Stimulated activated CD8-positive, alpha-beta memory T cell treated with anti-CD3 and anti-CD28 coated beads, Interleukin-7, amount 100 ng/mL, for 4 hours (primary cell): ENCODE data around the gene DUS1L.

Source experiments
- DNase-seq, 2 donors: peaks; one replicate each; pipeline ENCODE4 v3.0.0-alpha.2; 2020; ENCODE audit warnings: low read depth in 2 of 2

Gene DUS1L

DNA sequence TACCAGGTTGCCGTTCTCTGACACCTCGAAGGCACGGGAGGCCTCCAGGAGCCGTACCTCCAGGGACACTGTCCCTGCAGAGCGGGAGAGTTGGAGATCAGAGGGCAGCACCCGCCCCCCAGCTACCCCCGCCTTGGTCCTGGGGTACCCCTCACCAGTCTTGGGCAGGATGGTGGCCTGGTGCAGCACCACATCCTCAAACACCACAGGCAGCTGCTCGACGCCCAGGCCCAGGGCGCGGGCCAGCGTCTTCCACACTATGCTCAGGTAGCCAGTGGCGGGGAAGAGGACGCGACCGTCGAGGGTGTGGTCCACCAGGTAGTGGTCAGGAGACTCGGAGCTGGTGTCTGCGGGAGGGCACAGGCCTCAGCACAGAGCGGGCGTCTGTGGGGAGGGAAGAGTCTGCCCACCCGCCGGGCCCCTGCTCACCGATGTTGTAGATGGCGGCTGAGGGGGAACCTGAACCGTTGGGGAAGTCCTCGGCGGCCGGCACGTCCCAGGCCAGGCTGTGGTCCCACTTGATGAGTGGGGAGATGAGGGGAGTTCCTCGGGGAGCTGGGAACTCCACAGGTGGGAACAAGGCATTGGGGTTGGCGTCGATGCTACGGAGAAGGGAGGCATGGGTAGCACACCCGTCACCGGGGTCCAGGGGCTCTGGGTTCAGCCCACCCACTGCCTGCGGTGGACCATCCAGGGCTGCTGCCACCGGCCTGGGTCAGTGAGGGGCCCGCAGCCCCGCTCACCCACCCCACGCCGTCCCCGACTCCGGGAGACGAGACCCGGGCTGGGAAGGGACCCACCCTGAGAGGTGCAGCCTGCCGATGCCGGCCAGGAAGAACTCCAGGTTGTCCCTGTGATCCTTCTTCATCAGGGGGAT, 22.6 kb upstream of the DUS1L start:
- no peak for DNase-seq

DNA sequence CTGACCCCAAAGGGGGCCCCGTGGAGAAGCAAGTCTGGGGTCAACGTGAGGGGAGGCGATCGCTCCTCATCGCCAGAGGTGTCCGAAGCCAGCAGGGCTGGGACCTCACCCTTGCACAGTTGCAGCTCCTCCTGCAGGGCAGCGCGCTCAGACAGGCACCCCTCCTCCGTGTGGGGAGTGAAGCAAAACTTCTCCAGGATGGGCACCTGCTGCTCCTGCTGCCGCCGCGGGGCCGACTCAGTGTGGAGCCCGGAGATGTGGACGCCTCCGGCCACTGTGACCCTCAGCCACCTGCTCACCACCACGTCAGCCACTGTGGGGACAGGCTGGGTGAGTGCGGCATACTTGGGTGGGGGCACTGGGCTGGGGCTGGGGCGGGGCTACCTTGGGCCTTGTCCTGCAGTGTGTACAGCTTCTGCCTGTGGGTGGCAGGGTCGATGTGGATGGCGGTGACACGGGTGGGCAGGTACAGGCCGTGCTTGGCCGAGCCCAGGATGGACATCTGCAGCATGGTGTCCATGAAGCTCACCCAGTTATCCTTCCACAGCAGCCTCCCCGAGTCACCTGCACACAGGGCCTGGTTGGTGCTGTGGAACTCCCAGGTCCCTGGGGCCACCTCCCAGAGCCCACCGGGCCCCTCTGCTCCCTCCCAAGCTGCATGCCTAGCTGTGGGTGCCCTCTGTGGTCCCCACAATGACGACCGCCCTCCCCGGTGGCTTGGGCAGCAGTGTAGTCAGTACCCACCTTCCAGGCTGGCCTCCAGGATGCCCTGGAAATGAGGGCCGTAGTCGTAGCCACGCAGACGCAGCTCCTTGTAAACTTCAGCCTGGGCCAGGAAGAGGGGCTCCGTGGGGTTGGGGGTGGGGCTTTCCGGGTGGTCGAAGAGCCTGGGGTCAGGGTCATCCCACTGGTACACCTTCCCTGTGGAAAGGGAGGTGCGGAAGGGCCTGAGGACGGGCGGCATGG, 21.6 kb upstream of the DUS1L start:
- no peak for DNase-seq

DNA sequence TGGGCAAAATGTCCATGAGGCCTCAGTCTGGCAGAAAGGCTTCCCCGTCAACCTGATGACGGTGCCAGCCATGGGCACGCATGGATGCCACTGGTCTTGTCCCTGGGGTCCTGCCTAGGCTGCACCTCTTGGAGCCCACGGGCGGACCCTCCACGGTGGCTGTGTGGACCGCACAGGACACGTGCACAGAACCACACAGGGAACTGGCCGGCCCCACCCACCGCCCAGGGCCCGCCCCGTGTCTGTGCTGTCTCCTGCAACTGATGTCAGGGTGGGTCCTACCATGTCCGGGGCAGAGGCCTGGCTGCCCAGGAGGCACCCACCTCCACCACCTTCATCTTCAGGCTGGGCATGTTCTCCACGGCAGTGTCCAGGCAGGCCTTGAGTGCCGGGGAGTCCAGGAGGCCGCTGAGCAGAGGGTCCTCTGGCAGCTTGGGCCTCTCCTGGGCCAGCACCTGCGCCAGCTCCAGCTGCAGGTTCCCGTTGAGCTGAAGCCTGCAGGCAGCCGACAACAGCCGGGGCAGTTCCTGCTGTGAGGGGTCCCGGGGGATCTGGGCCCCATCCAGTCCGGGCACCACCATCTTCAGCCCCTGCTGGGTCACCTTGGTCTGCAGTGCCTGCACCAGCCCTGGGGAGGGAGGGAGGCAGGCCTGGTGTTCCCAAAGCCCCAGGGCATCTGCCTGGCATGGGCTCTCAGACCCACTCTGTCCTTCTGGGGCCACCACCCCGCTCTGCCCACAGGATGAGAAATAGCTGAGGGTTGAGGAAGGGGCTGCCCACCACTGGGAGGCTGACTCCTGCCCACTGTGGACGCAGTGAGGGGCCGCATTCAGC, 20.5 kb upstream of the DUS1L start:
- DNase-seq = no peak

- no peak for DNase-seq
These were observed 19.6 kb upstream of the DUS1L start for GRCh38 chr17:82085031-82085861.

DNA sequence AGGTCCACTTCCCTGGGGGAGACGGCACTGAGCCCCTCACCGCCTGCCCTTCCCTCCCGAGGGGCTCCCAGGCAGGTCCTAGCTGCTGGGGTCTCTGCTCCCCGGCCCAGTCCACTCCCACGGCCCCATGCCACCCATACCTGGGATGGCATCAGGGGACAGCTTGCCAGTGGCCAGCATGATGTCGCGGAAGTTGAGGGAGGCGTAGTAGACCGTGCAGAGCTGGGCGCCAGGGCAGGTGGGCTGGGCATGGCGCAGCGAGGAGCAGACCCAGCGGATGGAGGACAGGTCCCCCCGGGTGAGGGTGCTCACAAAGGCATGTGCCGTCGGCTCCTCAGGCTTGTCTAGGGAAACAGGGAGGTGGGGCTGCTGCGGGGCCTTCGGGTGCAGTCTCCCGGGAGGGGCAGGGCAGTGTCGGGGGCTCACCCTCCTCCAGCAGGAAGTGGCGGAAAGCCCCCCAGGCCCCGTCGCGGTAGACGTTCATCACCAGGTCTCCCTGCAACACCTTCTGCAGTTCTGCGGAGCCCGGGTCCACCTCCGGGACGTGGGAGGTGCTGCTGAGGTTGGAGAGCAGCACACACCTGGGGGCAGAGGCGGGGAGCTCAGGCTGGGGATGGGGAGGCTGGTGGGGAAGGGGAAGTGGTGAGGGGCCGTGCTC, 18.9 kb upstream of the DUS1L start:
- no peak for DNase-seq

DNA sequence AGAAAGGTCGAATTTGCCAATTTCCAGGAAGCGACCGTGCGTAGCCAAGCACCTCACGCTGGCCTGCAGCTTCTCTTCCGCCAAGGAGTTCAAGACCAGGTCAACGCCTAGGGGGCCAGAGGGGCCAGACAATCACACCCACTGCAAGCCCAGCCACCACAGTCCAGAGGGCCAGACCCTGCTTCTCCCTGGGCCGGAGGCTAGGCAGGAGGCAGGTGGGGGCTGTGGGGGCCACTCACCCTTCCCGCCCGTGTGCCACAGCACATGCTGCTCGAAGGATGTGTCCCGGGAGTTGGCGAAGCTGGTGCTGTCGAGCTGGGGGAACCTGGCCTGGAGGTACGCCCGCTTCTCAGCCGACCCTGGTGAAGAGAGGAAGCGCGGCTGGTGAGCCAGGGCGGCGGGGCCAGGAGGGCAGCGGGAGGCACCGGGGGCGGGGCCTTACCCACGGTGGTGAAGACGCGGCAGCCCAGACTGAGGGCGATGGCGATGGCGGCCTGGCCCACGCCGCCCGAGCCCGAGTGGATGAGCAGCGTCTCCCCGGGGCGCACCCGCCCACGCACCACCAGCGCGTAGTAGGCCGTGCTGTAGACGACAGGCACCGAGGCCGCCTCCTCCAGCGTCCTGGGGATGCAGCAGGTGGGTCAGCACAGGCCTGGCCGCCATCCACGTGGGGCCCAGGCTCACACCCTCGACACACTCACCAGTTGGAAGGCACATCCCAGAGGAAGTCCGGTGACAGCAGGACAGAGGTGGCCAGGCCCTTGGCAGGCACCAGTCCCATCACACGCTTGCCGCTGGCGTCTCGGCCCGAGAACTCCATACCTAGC, 18.1 kb upstream of the DUS1L start:
- no peak for DNase-seq

GRCh38 chr17:82083009-82083408, 17.4 kb upstream of the DUS1L start:
- no peak for DNase-seq

- DNase-seq = no peak
These were observed 16.9 kb upstream of the DUS1L start for GRCh38 chr17:82082456-82082855.

- no peak for DNase-seq
These were observed 16.4 kb upstream of the DUS1L start for GRCh38 chr17:82081966-82082365.

DNA sequence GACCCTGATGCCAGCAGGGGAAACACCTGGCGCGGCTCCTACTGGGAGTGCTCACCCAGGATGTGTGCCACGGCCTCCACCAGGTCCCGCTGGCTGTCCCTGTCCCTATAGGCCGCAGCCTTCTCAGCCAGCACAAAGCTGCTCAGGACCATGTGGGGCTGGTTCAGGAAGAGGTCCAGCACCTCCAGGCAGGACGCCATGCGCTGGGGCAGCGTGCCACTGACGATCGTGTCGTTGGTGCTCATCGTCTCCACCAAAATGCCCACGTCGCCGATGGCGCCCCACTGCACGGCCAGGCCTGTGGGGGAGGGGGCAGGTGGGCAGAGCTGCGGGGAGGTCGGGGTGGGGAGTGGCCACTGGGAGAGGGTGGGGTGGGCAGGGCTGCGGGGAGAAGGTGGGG, 15.9 kb upstream of the DUS1L start:
- no peak for DNase-seq

GRCh38 chr17:82080789-82081464, 15.3 kb upstream of the DUS1L start:
- no peak for DNase-seq

DNA sequence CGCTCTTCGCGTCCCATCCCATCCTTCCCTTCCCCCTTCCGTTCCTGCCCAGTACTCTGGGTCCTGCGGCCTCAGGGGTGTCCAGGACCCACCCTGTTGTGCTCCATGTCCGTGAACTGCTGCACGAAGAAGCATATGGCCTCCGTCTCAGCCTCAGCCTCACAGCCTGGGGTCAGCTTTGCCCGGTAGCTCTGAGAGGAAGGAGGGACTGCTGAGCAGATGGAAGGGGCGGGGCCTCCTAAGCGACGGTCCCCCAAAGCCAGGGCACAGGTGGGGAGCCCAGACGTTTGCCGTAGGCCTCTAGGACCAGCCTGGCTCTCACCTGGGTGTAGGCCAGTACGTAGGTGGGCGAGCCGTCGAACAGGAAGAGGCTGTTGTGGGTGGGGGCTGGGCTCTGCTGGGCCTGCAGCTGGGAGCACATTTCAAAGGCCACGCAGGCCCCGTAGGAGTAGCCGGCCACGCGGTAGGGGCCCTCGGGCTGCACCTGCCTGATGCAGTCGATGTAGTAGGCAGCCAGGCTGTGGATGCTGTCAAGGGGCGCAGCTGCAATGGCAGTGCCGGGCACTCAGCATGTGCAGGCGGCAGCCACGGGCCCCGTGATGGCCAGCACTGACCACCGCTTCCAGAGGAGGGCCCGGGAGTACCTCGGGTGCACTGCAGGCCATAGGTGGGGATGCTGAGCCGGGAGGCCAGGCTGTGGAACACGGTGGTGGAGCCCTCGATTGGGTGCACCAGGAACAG, 14.6 kb upstream of the DUS1L start:
- no peak for DNase-seq

- no peak for DNase-seq
These were observed 13.5 kb upstream of the DUS1L start for GRCh38 chr17:82079001-82079677.

DNA sequence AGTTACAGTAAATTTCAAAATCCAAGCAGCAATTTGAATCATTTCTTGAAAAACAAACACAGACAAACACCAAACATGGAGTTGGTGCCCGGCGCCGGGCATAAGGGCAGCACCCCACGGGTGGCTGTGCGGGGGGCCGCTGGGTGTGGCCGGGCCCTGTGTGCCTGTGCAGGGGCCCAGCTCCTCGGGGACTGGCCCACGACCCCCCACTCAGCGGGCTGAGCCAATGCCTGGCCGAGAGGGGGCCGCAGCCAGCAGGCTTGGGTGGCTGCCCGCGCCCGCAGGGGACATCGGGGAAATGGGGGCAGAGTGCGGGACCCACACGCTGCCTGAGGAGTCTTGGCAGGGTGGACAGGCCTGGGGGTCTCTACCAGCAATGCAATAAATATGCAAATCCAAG, 12.8 kb upstream of the DUS1L start:
- no peak for DNase-seq

DNA sequence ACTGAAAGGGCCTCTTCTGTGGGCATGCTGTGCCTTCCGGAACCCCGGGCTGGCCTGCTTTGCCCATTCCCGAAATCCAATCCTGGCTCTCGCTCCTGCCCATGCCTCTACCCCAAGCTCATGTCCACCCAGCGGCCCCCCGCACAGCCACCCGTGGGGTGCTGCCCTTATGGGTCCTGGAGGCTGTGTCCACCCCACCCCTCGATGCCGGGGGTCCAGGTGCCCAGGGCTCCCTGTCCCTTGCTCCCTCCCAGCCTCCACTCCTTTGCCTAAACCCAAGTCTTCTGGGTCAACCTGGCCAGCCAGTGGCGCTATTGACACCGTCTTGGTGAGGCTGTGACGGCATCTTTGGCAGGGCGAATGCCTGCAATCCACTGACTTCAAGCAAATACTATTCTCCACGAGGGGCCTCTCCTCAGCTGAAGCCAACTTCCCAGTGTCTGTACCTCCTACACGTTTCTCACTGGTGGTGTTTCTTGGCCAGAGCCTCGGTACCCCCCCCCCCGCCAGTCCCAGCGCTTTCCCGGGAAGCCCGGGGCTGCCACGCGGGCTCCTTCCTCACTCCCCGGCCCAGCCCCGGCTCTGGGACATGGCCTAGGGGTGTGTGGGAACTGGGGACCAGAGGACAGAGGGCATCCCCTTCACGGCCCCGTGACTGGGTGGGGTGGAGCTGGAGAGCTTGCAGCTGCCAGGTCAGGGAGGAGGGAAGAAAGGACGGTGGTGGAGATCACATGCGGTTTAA, 12.2 kb upstream of the DUS1L start:
- DNase-seq = no peak

DNA sequence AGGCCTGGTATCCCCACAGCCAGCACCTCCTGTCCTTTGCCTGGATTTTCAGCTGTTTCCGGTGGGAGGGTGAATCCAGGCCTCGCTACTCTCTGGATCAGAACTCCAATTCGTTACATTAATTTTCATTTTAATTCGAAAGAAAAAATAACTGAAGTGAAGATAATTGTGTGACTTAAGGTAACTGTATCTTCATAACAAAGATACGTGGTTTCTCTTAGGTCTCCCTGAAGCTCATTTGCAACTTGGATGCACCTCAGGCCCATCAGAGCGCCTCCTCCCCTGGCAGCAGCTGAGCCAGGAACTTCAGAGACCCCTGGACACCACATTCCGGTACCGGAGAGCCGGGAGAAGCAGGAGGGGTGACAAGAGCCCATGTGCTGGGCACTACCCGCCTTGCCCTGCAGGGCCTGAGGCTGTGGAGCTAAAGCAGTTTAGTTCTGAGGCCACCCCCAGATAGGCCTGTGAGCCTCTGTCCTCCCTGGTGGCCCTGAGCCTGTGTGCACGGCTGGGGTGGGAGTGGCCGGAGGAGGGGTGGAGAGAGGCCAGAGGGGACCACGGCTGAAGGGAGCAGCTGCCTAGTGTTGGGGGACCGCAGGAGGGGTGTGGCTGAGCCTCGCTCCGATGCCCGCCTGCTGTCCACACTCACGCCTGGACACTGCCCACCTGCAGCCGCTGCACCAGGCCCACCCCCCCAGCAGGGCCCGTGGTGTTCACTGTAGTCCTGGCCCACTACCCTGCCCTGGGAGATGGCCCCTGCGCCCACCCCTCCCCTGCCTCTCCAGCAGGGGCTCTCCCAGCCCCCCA, 11.4 kb upstream of the DUS1L start:
- no peak for DNase-seq
